PFSK-1 (cell line): Measurements from ENCODE around the gene RPS6KA2.

Source experiments
- FOXP2 ChIP-seq: optimal IDR thresholded peaks from 2 replicates; pipeline ENCODE3; 2011; ENCODE audit warnings: borderline replicate concordance, control low read depth, inconsistent platforms; ENCODE audit not compliant: insufficient read depth; ENCODE audit errors: extremely low read length, extremely low read depth
- POLR2AphosphoS5 ChIP-seq: IDR thresholded peaks from 2 replicates; pipeline ENCODE4 v1.6.1; 2012; ENCODE audit warnings: low read depth, mild to moderate bottlenecking, control low read depth, low read length, moderate library complexity
- REST ChIP-seq, 2 experiments: IDR thresholded peaks; 2 replicates each; pipeline versions ENCODE4 v1.6.1 to v1.8.0; 2011 to 2012; ENCODE audit warnings: low read depth in 2 of 2, low read length in 2 of 2, control low read depth in 1 of 2, inconsistent platforms in 1 of 2, mild to moderate bottlenecking in 1 of 2, moderate library complexity in 1 of 2; ENCODE audit not compliant: insufficient read depth in 1 of 2
- SIN3A ChIP-seq: IDR thresholded peaks from 2 replicates; pipeline ENCODE4 v1.6.1; 2012; ENCODE audit warnings: mild to moderate bottlenecking, low read length, moderate library complexity, borderline replicate concordance; ENCODE audit not compliant: insufficient read depth
- TAF1 ChIP-seq: IDR thresholded peaks from 2 replicates; pipeline ENCODE4 v1.6.1; 2012; ENCODE audit warnings: low read length, control low read depth, borderline replicate concordance; ENCODE audit not compliant: insufficient read depth

- TF ChIP-seq POLR2AphosphoS5 (no peak), TAF1 (no peak), REST (IDR thresholded peaks at IDR 0.05; ENCODE audit: insufficient read depth in 1 of 2, low read depth in 2 of 2, low read length in 2 of 2) (no peak), FOXP2 (no peak), SIN3A (no peak)
These were observed 41.0 kb upstream of the RPS6KA2 start for GRCh38 chr6:166667796-166668610.
